Stimulated activated CD4-positive, alpha-beta T cell treated with anti-CD3 and anti-CD28 coated beads, Interleukin-4, amount 100 ng/mL, for 24 hours (primary cell): Measurements from ENCODE around the gene PDZD2.
"Not testable (repeated sequence)": the region's sequence is repeated elsewhere in the genome, so short reads cannot be mapped to it uniquely, and the experiment has no call there.

ENCODE experiments used
- DNase-seq: peaks from one replicate; pipeline ENCODE4 v3.0.0-alpha.2; 2020

The PDZD2 gene

GRCh38 chr5:32118922-32119321 lies 480.0 kb downstream of the PDZD2 start:
- DNase-seq = not testable (repeated sequence)

- DNase-seq = no peak
Observed at GRCh38 chr5:32123058-32123805, 484.3 kb downstream of the PDZD2 start.

DNA sequence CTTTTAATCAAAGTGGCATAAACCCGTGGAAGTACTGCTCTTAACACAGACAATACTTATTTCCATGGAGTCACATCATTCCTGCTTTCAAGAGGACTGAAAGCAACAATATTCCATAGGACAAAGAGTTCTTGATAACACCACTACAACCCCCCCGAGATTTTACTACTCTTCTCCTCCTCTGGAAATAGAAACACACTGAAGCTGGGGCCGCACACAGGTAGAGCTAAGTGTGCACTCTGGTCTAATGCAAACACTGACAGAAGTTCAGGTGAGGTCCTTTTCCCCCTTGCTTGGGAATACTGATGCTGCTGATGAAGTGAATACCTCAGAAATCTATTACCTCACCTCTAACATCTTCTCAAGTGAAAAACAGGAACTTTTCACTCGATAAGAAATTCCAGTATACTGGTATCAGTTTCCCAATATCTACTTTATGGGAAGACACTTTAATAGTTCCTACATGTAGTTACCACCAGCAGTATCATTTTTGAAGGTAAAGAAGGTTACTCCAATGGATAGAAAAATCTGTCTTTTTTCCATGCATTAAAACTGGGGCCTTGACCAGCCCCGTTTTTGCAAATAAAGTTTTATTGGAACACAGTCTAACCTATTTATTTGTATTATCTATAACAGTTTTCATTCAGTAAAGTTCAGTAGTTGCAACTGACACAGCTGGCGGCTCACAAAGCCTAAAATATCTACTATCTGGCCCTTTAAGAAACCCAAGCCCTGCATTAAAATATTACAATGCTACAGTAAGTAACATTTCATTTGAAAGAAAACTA lies 485.2 kb downstream of the PDZD2 start:
- no peak for DNase-seq

GRCh38 chr5:32126691-32127090 lies 487.8 kb downstream of the PDZD2 start:
- no peak for DNase-seq

DNA sequence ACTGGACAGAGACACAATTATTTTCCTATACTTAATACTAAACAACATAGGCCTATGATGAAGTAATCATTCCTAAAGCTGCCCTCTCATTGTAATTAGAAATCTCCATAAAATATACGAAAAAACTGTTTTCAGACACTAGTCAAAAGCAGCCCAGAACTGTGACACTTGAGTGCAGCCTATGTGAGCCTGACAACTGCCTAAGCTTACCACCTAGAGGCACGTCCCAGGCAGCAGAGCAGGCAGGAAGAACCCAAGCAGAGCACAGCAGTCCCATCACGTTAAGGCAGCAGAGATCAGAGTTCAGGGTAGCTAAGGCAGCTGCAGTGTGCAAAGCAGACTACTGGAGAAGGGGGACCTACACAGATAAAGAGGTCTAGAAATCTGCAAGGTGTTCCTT lies 488.8 kb downstream of the PDZD2 start:
- DNase-seq = no peak

GRCh38 chr5:32129074-32129598 lies 490.2 kb downstream of the PDZD2 start:
- no peak for DNase-seq

GRCh38 chr5:32130865-32131264 lies 491.9 kb downstream of the PDZD2 start:
- no peak for DNase-seq

DNA sequence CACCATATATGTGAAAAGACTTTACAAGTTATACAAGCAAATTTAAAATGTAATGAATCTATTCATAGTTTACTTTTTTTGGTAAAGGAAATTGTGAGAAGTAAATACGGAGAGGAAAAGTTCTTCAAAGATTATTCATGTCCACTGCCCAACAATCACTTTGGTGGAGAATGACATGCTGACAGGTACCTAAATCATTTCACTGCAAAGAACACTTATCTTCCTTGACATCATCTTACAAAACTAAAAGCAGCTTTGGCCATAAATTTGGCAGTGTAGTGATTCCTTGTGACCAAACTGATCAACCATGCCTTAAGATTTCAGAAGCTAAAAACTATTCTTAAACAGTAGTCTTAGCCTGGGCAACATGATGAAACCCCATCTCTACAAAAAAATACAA lies 492.7 kb downstream of the PDZD2 start:
- DNase-seq = no peak

- DNase-seq = no peak
Observed at GRCh38 chr5:32132757-32133156, 493.8 kb downstream of the PDZD2 start.

DNA sequence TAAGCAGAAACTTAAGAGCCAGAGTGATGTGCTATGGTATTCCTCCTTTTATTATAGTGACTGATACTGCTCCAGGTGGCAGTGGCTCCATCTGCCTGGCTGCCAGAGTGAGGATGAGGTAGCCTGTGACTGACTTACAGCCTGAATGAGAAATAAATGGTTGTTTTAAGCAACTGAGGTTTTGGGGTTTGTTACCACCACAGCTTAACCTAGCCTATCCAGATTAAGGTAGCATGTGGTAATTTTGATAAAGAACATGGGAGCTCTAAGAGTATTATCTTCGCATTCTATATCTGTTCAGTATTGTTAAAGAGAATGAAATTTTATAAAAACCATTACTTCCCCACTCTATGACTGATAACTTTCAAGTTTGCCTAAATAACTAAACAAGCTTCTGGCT lies 496.2 kb downstream of the PDZD2 start:
- no peak for DNase-seq

GRCh38 chr5:32136342-32136741 lies 497.4 kb downstream of the PDZD2 start:
- no peak for DNase-seq

DNA sequence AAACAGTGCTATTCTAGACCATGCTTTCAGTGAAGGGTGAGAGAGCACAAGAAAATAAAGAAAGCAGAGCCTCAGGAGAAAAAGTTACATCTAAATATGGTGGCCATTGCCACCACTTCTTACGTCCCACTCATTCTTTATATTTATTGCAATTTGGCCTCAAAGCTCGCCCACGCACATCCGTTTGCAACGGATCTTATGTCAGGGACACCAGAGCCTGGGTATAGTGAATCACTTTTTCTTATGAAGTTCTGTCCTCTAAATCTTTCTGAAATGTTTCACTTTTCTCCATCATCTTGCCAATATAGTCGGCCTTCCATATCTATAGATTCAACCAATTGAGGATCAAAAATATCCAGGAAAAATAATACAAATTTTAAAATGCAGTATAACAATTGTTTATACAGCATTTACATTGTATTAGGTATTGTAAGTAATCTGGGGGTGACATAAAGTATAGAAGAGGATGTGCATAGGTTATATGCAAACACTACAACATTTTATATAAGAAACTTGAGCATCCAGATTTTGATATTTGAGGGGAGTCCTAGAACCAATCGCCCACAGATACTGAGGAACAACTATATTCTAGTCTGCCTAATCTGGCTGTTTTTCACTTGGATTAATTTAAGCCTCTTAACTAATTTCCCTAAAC lies 500.0 kb downstream of the PDZD2 start:
- peak; percentile 76 for DNase-seq

- DNase-seq = no peak
Observed at GRCh38 chr5:32143617-32144377, 504.9 kb downstream of the PDZD2 start.

DNA sequence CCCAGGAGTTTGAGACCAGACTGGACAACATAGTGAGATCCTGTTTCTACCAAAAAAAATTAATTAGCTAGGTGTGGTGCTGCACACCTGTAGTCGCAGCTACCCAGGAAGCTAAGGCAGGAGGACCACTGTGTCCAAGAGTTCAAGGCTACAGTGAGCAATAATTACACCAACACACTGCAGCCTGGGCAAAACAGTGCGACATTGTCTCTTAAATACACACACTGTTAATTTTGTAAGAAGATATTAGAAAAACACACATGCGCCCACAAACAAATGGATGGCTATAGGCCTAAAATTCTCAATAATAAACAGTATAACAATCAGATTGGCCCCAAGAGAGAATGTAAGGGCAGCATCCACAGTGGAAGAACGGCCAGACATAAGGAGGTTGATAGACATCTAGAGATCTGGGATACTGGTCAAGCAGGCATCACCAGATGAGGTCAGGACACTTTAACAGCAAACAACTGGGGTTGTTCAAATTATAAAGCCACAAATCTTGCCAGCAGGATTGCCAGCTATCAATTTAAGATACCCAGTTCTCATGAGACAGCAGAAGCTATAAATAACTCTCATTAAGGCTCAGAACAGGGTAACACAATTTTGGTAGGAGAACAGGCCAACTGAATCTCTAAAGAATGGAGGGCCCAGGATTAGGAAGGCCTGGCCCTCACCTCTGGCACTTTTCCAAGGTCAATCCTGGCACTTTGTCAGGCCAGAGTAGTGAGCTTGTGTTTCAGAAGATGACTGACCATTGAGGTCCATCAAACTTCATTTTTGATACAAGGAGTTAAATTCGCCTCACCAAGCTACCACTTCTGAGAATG lies 505.7 kb downstream of the PDZD2 start:
- DNase-seq = no peak

GRCh38 chr5:32145378-32145777 lies 506.4 kb downstream of the PDZD2 start:
- no peak for DNase-seq

- no peak for DNase-seq
Observed at GRCh38 chr5:32147236-32147635, 508.3 kb downstream of the PDZD2 start.

DNA sequence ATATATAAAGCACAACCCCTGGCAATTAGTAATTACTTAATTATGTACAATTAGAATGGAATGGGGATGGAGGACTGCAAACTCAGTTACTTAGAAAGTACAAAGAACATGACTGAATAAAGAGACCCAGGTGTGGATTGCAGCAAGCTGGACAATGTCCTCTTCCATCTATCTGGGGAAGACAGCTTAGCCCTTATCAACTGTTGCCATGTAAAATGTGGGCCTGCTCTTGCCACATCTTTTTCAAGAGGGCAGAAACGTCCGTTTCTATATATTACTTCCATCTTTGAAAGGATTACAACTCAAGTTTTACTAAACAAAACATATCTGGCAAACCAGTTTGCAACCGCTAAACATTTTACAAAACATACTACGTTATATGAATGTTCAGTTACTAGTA lies 509.0 kb downstream of the PDZD2 start:
- DNase-seq = no peak

DNA sequence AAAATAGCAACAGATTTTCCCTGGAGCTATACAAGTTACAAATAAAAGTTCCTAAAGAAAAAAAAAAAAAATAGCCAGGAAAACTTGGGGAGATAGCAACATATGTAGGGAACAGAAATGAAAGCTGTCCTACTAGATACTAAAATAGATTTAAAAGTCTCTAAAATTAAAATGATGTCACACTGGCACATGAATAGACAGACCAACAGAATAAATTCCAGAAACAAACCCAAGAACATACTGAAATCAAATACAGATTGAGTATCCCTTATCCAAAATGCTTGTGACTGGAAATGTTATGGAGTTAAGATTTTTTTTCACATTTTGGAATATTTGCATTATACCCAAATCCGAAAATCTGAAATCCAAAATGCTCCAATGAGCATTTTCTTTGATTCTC lies 511.4 kb downstream of the PDZD2 start:
- DNase-seq = no peak

- no peak for DNase-seq
Observed at GRCh38 chr5:32151198-32151597, 512.3 kb downstream of the PDZD2 start.

DNA sequence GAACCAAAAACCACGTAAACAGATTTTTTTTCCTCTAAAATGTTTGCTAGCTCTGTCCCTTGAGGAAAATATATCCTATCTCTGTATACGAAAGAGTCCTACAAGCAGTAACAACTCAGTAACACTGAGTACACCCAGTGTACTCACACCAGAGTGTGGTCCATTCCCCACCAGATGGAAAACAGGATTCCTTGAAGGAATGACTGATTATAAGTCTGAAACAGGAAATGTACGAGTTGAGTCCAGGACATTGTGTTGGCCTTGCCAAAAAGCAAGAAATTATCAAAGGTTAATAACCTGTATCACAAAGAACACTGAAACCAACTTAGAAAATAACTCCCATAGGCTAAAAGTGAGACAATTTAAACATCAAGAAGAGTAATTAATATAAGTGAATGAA lies 514.8 kb downstream of the PDZD2 start:
- DNase-seq = no peak

- no peak for DNase-seq
Observed at GRCh38 chr5:32155211-32155610, 516.3 kb downstream of the PDZD2 start.

DNA sequence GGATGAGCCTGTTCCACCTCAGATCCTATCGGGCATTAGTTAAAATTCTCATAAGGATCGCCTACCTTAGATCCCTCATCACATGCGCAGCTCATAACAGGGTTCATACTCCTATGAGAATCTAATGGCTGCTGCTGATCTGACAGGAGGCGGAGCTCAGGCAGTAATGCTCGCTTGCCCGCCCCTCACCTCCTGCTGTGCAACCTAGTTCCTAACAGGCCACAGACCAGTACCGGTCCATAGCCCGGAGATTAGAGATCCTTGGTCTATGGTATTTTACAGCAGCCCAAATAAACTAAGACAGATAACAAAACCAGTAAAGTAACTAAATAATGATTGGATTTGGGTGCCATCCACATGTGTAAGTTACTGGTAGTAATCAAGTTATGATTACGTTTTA lies 517.7 kb downstream of the PDZD2 start:
- no peak for DNase-seq
